K562 (cell line): ENCODE data around the gene SRGAP3. TPM values are rescaled to one million over a fixed set of nuclear protein-coding genes. Genes with fewer than 3 reads are reported as not detected.

Experiments
- ATAC-seq: fragments of 200-7000 bp; cut with Tn5 transposase; 3 replicates; pipeline ENCODE4 v1.9.1; 2020; ENCODE audit warnings: moderate library complexity
- BruUV-seq: library from RNA; stranded (reverse); fragments of 400-500 nt; replicated peaks from 2 replicates; lab custom pipeline; 2021; lab: Mats Ljungman, UMichigan
- CTCF ChIA-PET: fragments of 300-600 bp; formaldehyde crosslinking; extraction: SDS; loops from one replicate; lab custom pipeline; 2021; ENCODE audit warnings: low intra/inter-chr PET ratio; lab: Yijun Ruan, JAX
- POLR2A ChIA-PET: fragments of 300-600, 350-650 bp; sonication (Branson Sonifier 250); formaldehyde crosslinking; extraction: SDS; loops from one replicate; lab custom pipeline; 2021; ENCODE audit warnings: antibody characterized with exemption, inconsistent platforms; lab: Yijun Ruan, JAX
- DNase-seq, 4 experiments: peaks; one replicate each; pipeline versions ENCODE4 v3.0.0 to v3.0.0-alpha.2; 2011 to 2018; ENCODE audit warnings: low spot score in 3 of 4, mixed read lengths in 3 of 4; ENCODE audit errors: extremely low read depth in 1 of 4
- FAIRE-seq: peaks from 2 replicates; lab custom pipeline; 2011; peaks lifted over from hg19 to GRCh38; lab: Jason Lieb, UNC
- H2AFZ ChIP-seq: 2 replicates; pipeline ENCODE4 v1.6.0; 2011; ENCODE audit warnings: low read depth, low read length, control low read depth, inconsistent platforms
- H3K27ac ChIP-seq: fragments of 200-600 bp; 3 replicates; pipeline ENCODE4 v1.8.0; 2011; ENCODE audit warnings: low read depth, mild to moderate bottlenecking, control low read depth, inconsistent platforms, low read length, moderate library complexity, mixed read lengths; ENCODE audit errors: extremely low read depth
- H3K27me3 ChIP-seq, 2 experiments: fragments of 300-600 bp in 1 of 2; 2 replicates in 1 of 2; 3 replicates in 1 of 2; pipeline versions ENCODE4 v1.6.0 to v1.8.0; 2011; ENCODE audit warnings: inconsistent platforms in 2 of 2, low read length in 2 of 2, mild to moderate bottlenecking in 1 of 2, mixed read lengths in 1 of 2, moderate library complexity in 1 of 2; ENCODE audit not compliant: control insufficient read depth in 2 of 2, insufficient read depth in 2 of 2
- H3K36me3 ChIP-seq: fragments of 300-600 bp; 3 replicates; pipeline ENCODE4 v1.8.0; 2011; ENCODE audit warnings: mild to moderate bottlenecking, low read length, inconsistent platforms; ENCODE audit not compliant: control insufficient read depth, insufficient read depth
- H3K4me1 ChIP-seq, 2 experiments: fragments of 200-600 bp in 1 of 2; replicated peaks in 1 of 2; 2 replicates in 1 of 2; 3 replicates in 1 of 2; pipeline versions ENCODE4 v1.5.1 to v1.8.0; 2011; ENCODE audit warnings: inconsistent platforms in 2 of 2, low read length in 2 of 2, mild to moderate bottlenecking in 1 of 2, mixed read lengths in 1 of 2, moderate library complexity in 1 of 2; ENCODE audit not compliant: control insufficient read depth in 2 of 2, insufficient read depth in 2 of 2
- H3K4me2 ChIP-seq: 2 replicates; pipeline ENCODE4 v1.6.1; 2011; ENCODE audit warnings: low read length, control low read depth, inconsistent platforms, mixed read lengths; ENCODE audit not compliant: insufficient read depth
- H3K4me3 ChIP-seq: fragments of 200-600 bp; sonication (generic), shearing (Covaris generic); 2 replicates; pipeline ENCODE4 v1.5.1; 2016; ENCODE audit warnings: control low read depth, inconsistent platforms
- H3K79me2 ChIP-seq: fragments of 200-600 bp; 3 replicates; pipeline ENCODE4 v1.8.0; 2011; ENCODE audit warnings: low read length, inconsistent platforms; ENCODE audit not compliant: control insufficient read depth, insufficient read depth
- H3K9ac ChIP-seq, 2 experiments: 2 replicates each; pipeline versions ENCODE4 v1.6.0 to v1.6.1; 2011; ENCODE audit warnings: low read depth in 2 of 2, low read length in 2 of 2, control low read depth in 1 of 2, inconsistent platforms in 1 of 2, mild to moderate bottlenecking in 1 of 2, mixed read lengths in 1 of 2; ENCODE audit not compliant: insufficient read depth in 1 of 2
- H3K9me1 ChIP-seq: one replicate; pipeline ENCODE4 v1.6.0; 2011; ENCODE audit warnings: inconsistent platforms, mild to moderate bottlenecking, low read length, moderate library complexity; ENCODE audit not compliant: control insufficient read depth, insufficient read depth
- H3K9me3 ChIP-seq: replicated peaks from 2 replicates; pipeline ENCODE4 v1.5.1; 2011; ENCODE audit warnings: low read depth, low read length, inconsistent platforms; ENCODE audit not compliant: control insufficient read depth, insufficient read depth
- H4K20me1 ChIP-seq: replicated peaks from 2 replicates; pipeline ENCODE4 v1.6.1; 2011; ENCODE audit warnings: low read length, inconsistent platforms, mixed read lengths; ENCODE audit not compliant: control insufficient read depth, insufficient read depth
- HNRNPUL1 ChIP-seq: fragments of 200-400 bp; formaldehyde crosslinking; IDR thresholded peaks from 2 replicates; pipeline ENCODE4 v1.6.1; 2017; ENCODE audit warnings: low read length
- KDM4B ChIP-seq, 2 experiments: fragments of 450-650 bp in 1 of 2; sonication (generic) in 1 of 2; IDR thresholded peaks; 2 replicates each; pipeline ENCODE4 v1.6.1; 2016 to 2017; ENCODE audit warnings: borderline replicate concordance in 2 of 2, antibody characterized with exemption in 1 of 2, low read depth in 1 of 2, mild to moderate bottlenecking in 1 of 2
- KDM5B ChIP-seq: fragments of 200-600 bp; sonication (generic); IDR thresholded peaks from 2 replicates; pipeline ENCODE4 v1.6.1; 2012; ENCODE audit warnings: low read depth, mild to moderate bottlenecking, moderate library complexity, low read length, control low read depth, inconsistent platforms; ENCODE audit not compliant: insufficient replicate concordance
- MED1 ChIP-seq: sonication (generic); formaldehyde crosslinking; IDR thresholded peaks from 2 replicates; pipeline ENCODE4 v1.8.1; 2023; ENCODE audit warnings: missing genetic modification reagents, borderline replicate concordance
- MYNN ChIP-seq, 2 experiments: sonication (generic); formaldehyde crosslinking in 1 of 2; IDR thresholded peaks; 2 replicates each; pipeline versions ENCODE4 v1.5.0 to v1.6.1; 2016 to 2020; ENCODE audit warnings: antibody characterized with exemption in 1 of 2, missing genetic modification reagents in 1 of 2
- WGBS: fragments of 100-300 bp; shearing (Covaris generic); methylation state at CpG from one replicate; pipeline ENCODE4 v1.1.6; 2016; ENCODE audit warnings: low coverage, mixed read lengths; ENCODE audit not compliant: insufficient coverage; ENCODE audit errors: missing lambda C conversion rate; 5-methylcytosine and 5-hydroxymethylcytosine counted together
- in situ Hi-C: fragments of 300-500 bp; cut with MboI; formaldehyde crosslinking; loops from 4 replicates; pipeline ENCODE4 v1.15.0; 2018; ENCODE audit warnings: inconsistent platforms, mixed read lengths
- intact Hi-C: fragments of 100-400 bp; cut with micrococcal nuclease; formaldehyde crosslinking; loops from 2 replicates; pipeline ENCODE4 v1.14.2; 2022
- polyA plus RNA-seq, 8 experiments: library from polyadenylated mRNA; depleted of rRNA in 4 of 8; stranded (reverse) in 5 of 8; unstranded in 3 of 8; fragments of >200 nt; fragmentation: Nextera tagmentation in 2 of 8; fragmentation: Illumina TruSeq in 1 of 8; extraction: Ambion mirVana in 2 of 8; extraction: Trizol in 1 of 8; gene quantifications; 2 replicates each; pipeline versions ENCODE4 v1.2.1 to v1.2.3, GENCODE V29; 2011 to 2014; ENCODE audit warnings: inconsistent platforms in 1 of 8, missing spikeins in 1 of 8
- total RNA-seq, 7 experiments: library from RNA; depleted of rRNA in 6 of 7; stranded (reverse); fragments of >200 nt in 6 of 7; fragmentation: Illumina TruSeq in 2 of 7; extraction: Trizol in 2 of 7; gene quantifications; 2 replicates each; pipeline versions ENCODE4 v1.2.1 to v1.2.3, GENCODE V29; 2011 to 2021; ENCODE audit warnings: low replicate concordance in 1 of 7
- TF ChIP-seq, protein P1 (sequence below): fragments of 450-650 bp; IDR thresholded peaks from 2 replicates; pipeline ENCODE4 v1.6.1; 2017; ENCODE audit warnings: antibody characterized with exemption, mild to moderate bottlenecking

Gene SRGAP3
- total and polyA plus RNA-seq, 9 of the 15 experiments (the other 6 are each of a cell fraction or from before 2014, with no cell fraction given), result 0.11 to 0.85 (median 0.35) TPM; not detected in 2

DNA sequence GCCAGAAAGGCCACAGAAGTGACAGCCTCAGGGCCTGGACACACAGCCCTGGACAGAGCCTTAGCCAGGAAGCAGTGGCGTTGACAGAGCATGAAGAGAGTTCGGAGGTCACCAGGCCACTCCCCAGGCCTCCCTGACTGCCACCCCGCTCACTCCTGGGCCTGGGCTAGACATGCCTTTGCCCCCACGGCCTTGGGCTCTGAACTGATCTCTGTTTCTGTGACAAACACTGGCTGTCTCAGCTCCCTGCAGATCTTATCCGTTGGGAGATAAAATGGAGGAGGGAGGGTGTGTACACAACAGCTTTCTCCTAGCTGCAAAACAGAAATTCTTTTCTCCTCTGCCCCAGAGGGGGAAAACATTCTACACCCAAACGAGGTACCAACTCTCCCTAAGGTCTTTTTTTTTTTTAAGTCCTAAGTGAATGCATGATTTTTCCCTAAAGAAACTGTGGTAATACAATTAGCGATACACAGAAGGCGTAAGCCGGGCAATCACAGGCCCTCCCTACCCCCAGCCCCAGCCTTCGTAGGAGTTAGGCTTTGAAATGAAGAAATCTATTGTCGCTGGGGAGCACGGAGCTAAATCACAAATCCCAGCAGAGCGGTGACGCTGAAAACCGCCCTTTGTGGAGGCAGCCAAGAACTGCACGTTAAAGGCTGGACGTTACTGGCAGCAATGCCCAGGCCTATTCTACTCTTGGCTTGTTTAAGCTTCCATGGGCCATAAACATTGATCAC is 45.0 kb downstream of the SRGAP3 start:
- in situ Hi-C loops (no loop called here), intact Hi-C loops (no loop called here)
- no peaks in the 10 kb centered on the region for H3K36me3 ChIP-seq
- BruUV-seq, result no TSS peak
- ChIA-PET POLR2A (interaction anchor here (0.6 to 0.8 kb wide), 3 partner anchors 72 to 610 kb away, joined by 3 read pairs; partner anchors contain the start of gene THUMPD3), CTCF (no interaction called here)
- no peak overlapping the region for H3K4me2 ChIP-seq
- peaks cover 4 to 6% of the 10 kb centered on the region in 2 experiments for H3K4me1 ChIP-seq
- peak overlapping the region; percentile 76; the same call in 1 of the 2 replicates for H2AFZ ChIP-seq
- no peak for FAIRE-seq
- peak in 1 of 4 experiments; percentile 9 for DNase-seq
- peaks cover 23 to 51% of the 10 kb centered on the region in 2 experiments for H3K27me3 ChIP-seq
- no peaks in the 10 kb centered on the region for H3K9me1 ChIP-seq
- H3K4me3 ChIP-seq, result no peak overlapping the region
- H3K27ac ChIP-seq, result no peak overlapping the region
- 32% methylated on average over 17 of the region's 17 CpGs for WGBS
- ATAC-seq, result peak; percentile 85
- H3K79me2 ChIP-seq, result no peaks in the 10 kb centered on the region
- no peaks in the 10 kb centered on the region for H4K20me1 ChIP-seq
- H3K9ac ChIP-seq, result peak overlapping the region in 1 of 2 experiments; percentile 72; a peak in 2 of 4 replicates
- no peaks in the 10 kb centered on the region for H3K9me3 ChIP-seq
- no peak for TF ChIP-seq HNRNPUL1
- TF ChIP-seq MED1 (CRISPR knock-in tag), result no peak
- TF ChIP-seq, protein P1, sequence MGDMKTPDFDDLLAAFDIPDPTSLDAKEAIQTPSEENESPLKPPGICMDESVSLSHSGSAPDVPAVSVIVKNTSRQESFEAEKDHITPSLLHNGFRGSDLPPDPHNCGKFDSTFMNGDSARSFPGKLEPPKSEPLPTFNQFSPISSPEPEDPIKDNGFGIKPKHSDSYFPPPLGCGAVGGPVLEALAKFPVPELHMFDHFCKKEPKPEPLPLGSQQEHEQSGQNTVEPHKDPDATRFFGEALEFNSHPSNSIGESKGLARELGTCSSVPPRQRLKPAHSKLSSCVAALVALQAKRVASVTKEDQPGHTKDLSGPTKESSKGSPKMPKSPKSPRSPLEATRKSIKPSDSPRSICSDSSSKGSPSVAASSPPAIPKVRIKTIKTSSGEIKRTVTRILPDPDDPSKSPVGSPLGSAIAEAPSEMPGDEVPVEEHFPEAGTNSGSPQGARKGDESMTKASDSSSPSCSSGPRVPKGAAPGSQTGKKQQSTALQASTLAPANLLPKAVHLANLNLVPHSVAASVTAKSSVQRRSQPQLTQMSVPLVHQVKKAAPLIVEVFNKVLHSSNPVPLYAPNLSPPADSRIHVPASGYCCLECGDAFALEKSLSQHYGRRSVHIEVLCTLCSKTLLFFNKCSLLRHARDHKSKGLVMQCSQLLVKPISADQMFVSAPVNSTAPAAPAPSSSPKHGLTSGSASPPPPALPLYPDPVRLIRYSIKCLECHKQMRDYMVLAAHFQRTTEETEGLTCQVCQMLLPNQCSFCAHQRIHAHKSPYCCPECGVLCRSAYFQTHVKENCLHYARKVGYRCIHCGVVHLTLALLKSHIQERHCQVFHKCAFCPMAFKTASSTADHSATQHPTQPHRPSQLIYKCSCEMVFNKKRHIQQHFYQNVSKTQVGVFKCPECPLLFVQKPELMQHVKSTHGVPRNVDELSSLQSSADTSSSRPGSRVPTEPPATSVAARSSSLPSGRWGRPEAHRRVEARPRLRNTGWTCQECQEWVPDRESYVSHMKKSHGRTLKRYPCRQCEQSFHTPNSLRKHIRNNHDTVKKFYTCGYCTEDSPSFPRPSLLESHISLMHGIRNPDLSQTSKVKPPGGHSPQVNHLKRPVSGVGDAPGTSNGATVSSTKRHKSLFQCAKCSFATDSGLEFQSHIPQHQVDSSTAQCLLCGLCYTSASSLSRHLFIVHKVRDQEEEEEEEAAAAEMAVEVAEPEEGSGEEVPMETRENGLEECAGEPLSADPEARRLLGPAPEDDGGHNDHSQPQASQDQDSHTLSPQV, result no peak
- TF ChIP-seq MYNN (IDR thresholded peaks at IDR 0.05), result no peak
- no peak for TF ChIP-seq MYNN (CRISPR knock-in tag; IDR thresholded peaks at IDR 0.05)
- TF ChIP-seq KDM5B, result no peak
- no peak for TF ChIP-seq KDM4B (IDR thresholded peaks at IDR 0.05; ENCODE audit: borderline replicate concordance in 2 of 2, low read depth in 1 of 2)
